ENCODE data around the gene OLA1. TPM values are rescaled to one million over a fixed set of nuclear protein-coding genes. Genes with fewer than 3 reads are reported as not detected.
"Not testable (repeated sequence)": the region's sequence is repeated elsewhere in the genome, so short reads cannot be mapped to it uniquely, and the experiment has no call there.

OLA1 gene
- total RNA-seq = 69.2 TPM
- long read RNA-seq, full-length matches to known transcripts = 117 of 129 reads
- long read RNA-seq, partial matches to known transcripts = 5 of 129 reads
- long read RNA-seq, other reads (novel, unspliced or antisense) = 7 of 129 reads

DNA sequence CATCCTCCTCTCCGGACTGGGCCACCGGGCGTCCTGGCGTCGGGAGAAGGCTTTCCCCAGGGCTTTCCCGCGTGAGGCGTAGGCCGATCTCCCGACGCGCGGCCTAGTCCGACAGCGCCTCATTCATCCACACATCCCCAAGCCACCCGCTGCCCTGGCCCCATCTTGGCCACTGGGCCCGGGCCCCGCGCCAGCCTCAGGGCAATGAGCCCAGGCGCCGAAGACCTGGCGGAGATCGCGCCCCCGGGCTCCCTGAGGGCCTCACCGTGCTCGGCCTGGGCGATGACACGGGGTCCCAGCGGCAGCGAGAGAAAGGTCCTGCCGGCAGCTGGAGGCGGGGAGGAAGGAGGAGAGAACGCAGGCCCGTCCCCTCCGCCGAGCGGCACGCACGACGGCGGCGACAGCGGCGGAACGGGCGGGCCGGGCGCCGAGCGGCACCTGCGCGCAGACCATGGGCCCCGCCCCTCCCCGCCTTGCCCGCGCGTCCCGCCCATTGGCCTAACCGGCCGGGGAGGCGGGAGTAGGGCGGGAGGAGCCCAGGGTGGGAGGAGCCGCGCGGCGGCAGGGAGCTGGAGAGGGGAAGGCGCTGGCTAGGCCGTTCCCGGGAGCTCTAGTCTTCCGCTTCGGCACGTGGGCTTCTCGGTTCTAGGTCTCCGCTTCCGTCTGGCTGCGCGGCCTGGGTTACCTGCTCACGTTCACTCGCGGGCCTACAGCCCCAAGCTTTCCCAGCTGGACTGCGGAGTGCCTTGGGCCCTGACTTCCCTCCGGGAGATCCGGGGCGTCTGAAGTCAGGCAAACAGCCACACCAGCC is at the start of gene OLA1:
TSS of gene OLA1 (minus strand) at position 346 of the 811 bp plus-strand sequence. CDS start 1,717 bp downstream, outside the sequence.
- intact Hi-C loops (cut with micrococcal nuclease) = no loop called here
- ATAC-seq = peak; percentile 99

DNA sequence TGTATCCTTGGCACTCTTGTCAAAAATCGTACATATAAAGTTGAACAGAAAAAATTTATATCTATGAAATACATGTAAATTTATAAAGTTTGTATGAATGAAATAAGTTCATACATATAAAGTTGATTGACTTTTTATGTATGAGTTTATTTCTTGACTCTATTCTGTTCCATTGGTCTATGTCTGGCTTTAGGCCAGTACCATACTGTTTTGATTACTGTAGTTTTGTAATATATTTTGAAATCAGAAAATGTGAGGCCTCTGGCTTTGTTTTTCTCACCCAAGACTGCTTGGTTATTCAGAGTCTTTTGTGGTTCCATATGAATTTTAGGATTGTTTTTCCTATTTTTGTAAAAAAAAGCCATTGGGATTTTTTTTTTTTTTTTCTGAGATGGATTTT is 44.6 kb upstream of the OLA1 start:
- DNase-seq (no peak), ATAC-seq (no peak)
- intact Hi-C loops (cut with micrococcal nuclease) = no loop called here

More for the DNA sequence above, at the start of gene OLA1:
- DNase-seq = peak; percentile 98

DNA sequence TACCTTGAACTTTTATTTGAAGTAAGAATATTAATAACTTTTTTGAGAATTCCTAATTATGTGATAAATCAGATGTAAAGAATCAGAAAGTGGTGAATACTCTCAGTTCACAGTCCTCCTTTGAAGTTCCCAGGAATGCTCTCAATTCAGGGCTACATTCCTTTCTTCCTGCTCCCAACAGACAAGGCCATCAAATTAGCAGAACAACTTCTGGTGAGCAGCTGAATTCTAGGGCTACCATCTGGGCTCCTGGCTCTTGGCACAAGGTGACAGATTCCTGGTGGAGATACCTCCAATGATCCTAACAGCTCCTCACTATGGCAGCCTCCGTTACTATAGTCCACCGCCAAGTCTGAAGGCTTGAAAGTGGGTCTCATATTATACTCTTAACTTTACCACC is 37.8 kb upstream of the OLA1 start:
- ATAC-seq (no peak), DNase-seq (no peak)
- intact Hi-C loops (cut with micrococcal nuclease) = no loop called here

- ATAC-seq = no peak
Measured at GRCh38 chr2:174282441-174282840, 34.1 kb upstream of the OLA1 start.

GRCh38 chr2:174281736-174282135 is 33.4 kb upstream of the OLA1 start:
- ATAC-seq = no peak
- intact Hi-C loops (cut with micrococcal nuclease) = no loop called here
- no peak for DNase-seq

More at GRCh38 chr2:174282441-174282840, 34.1 kb upstream of the OLA1 start:
- DNase-seq = no peak
- intact Hi-C loops (cut with micrococcal nuclease) = no loop called here

DNA sequence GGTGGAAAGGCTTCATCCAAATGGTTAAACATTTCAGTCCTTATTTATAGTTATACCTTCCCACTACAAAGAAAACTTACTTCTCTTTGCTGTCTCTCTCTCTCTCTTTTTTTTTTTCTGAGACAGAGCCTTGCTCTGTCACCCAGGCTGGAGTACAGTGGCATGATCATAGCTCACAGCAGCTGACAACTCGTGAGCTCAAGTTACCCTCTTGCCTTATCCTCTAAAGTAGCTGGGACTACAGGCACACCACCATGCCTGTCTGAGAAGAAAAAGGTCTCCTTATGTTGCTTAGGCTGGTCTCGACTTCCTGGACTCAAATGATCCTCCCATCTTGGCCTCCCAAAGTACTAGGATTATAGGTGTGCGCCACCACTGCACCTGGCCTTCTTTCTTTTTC is 32.3 kb upstream of the OLA1 start:
- intact Hi-C loops (cut with micrococcal nuclease) = no loop called here
- DNase-seq (no peak), ATAC-seq (no peak)

GRCh38 chr2:174270263-174270662 is 21.9 kb upstream of the OLA1 start:
- not testable (repeated sequence) for ATAC-seq

DNA sequence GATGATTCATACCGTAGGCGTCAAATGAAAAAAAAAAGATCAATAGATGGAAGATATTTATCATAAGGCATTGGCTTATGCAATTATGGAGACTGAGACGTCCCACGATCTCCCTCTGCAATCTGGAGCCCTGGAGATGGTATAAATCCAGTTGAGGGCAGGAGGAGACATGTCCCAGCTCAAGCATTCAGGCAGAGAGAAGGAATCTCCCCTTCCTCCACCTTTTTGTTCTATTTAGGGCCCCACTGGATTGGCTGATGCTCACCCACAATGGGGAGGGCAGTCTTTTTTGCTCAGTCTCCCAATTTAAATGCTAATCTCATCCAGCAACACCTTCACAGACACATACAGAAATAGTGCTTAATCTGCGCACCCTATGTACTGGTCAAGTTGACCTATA is 18.0 kb upstream of the OLA1 start:
- DNase-seq = no peak
- intact Hi-C loops (cut with micrococcal nuclease) = no loop called here
- ATAC-seq = no peak

More at GRCh38 chr2:174270263-174270662, 21.9 kb upstream of the OLA1 start:
- intact Hi-C loops (cut with micrococcal nuclease); DNase-seq: not testable (repeated sequence)

GRCh38 chr2:174263997-174264396 is 15.7 kb upstream of the OLA1 start:
- no peak for DNase-seq
- intact Hi-C loops (cut with micrococcal nuclease) = no loop called here
- ATAC-seq = no peak

GRCh38 chr2:174259981-174260380 is 11.6 kb upstream of the OLA1 start:
- ATAC-seq (peak; percentile 55), DNase-seq (no peak)
- intact Hi-C loops (cut with micrococcal nuclease) = no loop called here

GRCh38 chr2:174254267-174254666 is 5.9 kb upstream of the OLA1 start:
- no peak for DNase-seq
- ATAC-seq = no peak
- intact Hi-C loops (cut with micrococcal nuclease) = no loop called here

DNA sequence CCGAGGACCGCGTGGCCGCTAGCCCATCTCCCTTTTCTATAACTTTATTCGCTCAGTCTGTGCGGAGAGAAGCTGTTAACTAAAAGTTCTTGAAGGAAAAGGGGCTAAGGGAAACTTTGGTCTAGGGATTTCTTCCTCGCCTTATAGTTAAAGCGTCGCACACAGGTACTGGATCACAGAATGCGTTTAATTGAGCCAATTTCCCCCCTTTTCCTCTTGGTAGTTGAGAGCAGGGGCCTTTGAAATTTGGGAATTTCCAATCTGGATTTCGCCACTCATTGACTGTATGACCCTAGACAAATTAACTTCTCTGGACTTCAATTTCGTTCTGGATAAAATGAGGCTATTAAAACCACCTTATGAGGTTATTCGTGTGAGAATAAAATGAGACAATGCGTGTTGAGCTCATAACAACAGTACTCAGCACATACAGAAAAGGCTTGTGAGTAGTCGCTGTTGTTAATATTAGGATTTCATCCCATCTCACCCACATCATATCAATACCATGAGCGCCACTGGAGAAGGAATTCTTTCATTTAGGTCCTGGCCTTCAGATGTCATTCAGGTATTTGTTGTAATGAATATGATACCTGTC is 763 bp upstream of the OLA1 start:
- intact Hi-C loops (cut with micrococcal nuclease) = no loop called here
- ATAC-seq (no peak), DNase-seq (no peak)

GRCh38 chr2:174247474-174248186 is 702 bp downstream of the OLA1 start:
- intact Hi-C loops (cut with micrococcal nuclease) = no loop called here
- DNase-seq (no peak), ATAC-seq (peak; percentile 20)

DNA sequence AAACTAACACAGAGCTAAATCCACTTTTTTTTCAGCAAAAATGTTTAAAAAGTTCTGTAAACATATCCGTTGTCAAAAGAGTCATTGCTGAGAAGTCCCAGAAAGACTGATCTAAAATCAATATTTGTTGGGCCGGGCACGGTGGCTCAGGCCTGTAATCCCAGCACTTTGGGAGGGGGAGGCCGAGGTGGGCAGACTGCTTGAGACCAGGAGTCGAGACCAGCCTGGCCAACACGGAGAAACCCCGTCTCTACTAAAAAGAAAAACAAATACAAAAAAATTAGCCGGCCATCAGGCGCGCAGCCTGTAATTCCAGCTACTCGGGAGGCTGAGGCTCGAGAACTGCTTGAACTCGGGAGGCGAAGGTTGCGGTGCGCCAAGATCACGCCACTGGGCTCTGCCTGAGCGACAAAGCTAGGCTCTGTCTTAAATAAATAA is 1.4 kb downstream of the OLA1 start:
- ATAC-seq (no peak), DNase-seq (no peak)
- intact Hi-C loops (cut with micrococcal nuclease) = no loop called here

DNA sequence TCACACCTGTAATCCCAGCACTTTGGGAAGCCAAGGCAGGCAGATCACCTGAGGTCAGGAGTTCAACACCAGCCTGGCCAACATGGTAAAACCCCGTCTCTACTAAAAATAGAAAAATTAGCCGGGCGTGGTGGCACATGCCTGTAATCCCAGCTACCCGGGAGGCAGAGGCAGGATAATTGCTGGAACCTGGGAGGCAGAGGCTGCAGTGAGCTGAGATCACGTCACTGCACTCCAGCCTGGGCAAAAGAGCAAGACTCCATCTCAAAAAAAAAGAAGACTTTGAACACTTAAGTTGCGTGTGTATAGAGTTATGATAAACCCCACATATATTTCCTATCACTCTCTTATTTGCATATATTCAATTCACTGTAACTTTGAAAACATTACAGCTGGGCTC is 2.7 kb downstream of the OLA1 start:
- intact Hi-C loops (cut with micrococcal nuclease); DNase-seq; ATAC-seq: not testable (repeated sequence)

DNA sequence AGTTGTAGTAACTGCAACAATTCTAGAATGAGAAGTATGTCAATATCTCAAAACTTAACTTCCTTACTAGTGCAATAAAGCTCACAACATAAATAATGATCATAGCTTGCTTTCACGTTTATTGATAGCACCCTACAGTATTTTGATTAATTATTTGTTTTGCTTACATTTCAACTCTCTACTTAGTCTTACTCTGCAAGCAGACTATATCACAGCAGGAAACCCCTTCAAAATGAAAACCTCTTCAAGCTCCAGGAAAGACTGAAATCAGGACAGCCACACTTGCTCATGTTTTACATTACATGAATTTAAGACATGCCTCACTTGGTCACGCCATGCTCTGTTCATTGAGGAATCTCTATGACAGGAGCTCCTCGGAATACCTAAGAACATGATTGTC is 3.3 kb downstream of the OLA1 start:
- intact Hi-C loops (cut with micrococcal nuclease) = no loop called here
- no peak for DNase-seq
- ATAC-seq = no peak

GRCh38 chr2:174243812-174244211 is 4.5 kb downstream of the OLA1 start:
- intact Hi-C loops (cut with micrococcal nuclease) = no loop called here
- DNase-seq (no peak), ATAC-seq (no peak)

GRCh38 chr2:174240097-174240496 is 8.2 kb downstream of the OLA1 start:
- no peak for DNase-seq
- no peak for ATAC-seq
- intact Hi-C loops (cut with micrococcal nuclease) = no loop called here

GRCh38 chr2:174236429-174236828 is 11.9 kb downstream of the OLA1 start:
- DNase-seq (no peak), ATAC-seq (no peak)
- intact Hi-C loops (cut with micrococcal nuclease) = no loop called here

DNA sequence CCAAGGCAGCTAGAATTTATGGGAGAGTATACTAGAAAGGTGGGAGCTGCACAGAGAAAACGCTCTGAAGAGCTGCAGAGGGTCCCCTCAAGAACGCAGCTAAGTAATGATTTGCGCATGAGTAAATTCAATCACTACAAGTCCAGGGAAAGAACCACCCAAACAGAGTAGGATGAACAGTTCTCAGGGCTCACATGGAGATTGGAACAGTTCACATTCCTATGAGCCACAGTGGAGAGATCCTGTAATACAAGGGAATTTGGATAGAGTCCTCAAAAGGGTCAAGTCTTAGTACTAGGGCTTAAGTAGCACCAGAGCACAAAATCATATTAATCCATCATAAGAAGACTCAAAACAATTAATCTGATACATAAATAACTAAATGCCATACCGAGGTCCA is 12.7 kb downstream of the OLA1 start:
- ATAC-seq (no peak), DNase-seq (no peak)

More for the DNA sequence above, 12.7 kb downstream of the OLA1 start:
- intact Hi-C loops (cut with micrococcal nuclease) = no loop called here

Data from left ventricle myocardium superior (tissue), 1 donor.